22Rv1 (cell line): ENCODE data around the gene PROKR2.

Source experiments
- CTCF ChIP-seq: fragments of 450-650 bp; IDR thresholded peaks from 2 replicates; pipeline ENCODE4 v1.5.1; 2017; ENCODE audit warnings: mild to moderate bottlenecking
- ZFX ChIP-seq: fragments of 450-650 bp; IDR thresholded peaks from 2 replicates; pipeline ENCODE4 v1.6.1; 2017; ENCODE audit warnings: antibody characterized with exemption, borderline replicate concordance

- TF ChIP-seq CTCF (no peak), ZFX (no peak)
Measured at GRCh38 chr20:5342021-5342420, 25.3 kb upstream of the PROKR2 start.
